Karpas-422 (cell line): ENCODE data around the gene NSDHL. TPM values are rescaled to one million over a fixed set of nuclear protein-coding genes. Genes with fewer than 3 reads are reported as not detected.

ENCODE experiments used
- DNase-seq: peaks from one replicate; pipeline ENCODE4 v3.0.0-alpha.2; 2015
- H2AFZ ChIP-seq: fragments of 200-600 bp; sonication (generic); 2 replicates; pipeline ENCODE4 v1.6.1; 2014; ENCODE audit warnings: antibody characterized with exemption, low read length, mixed read lengths
- H3K27ac ChIP-seq: fragments of 200-600 bp; sonication (generic); 2 replicates; pipeline ENCODE4 v1.5.1; 2014; ENCODE audit warnings: mild to moderate bottlenecking, low read length, moderate library complexity
- H3K27me3 ChIP-seq: fragments of 200-600 bp; sonication (generic); 2 replicates; pipeline ENCODE4 v1.6.1; 2014; ENCODE audit warnings: low read length, mixed read lengths
- H3K36me3 ChIP-seq: fragments of 200-600 bp; sonication (generic); 2 replicates; pipeline ENCODE4 v1.6.1; 2014; ENCODE audit warnings: low read length, mixed read lengths; ENCODE audit not compliant: insufficient read depth
- H3K4me1 ChIP-seq: fragments of 200-600 bp; sonication (generic); 2 replicates; pipeline ENCODE4 v1.6.1; 2014; ENCODE audit warnings: mild to moderate bottlenecking, low read length, mixed read lengths
- H3K4me2 ChIP-seq: fragments of 200-600 bp; sonication (generic); 2 replicates; pipeline ENCODE4 v1.6.1; 2014; ENCODE audit warnings: low read length, low read depth, mild to moderate bottlenecking; ENCODE audit not compliant: poor library complexity, severe bottlenecking
- H3K4me3 ChIP-seq: fragments of 200-600 bp; sonication (generic); 2 replicates; pipeline ENCODE4 v1.5.1; 2014; ENCODE audit warnings: mild to moderate bottlenecking, antibody characterized with exemption, low read length, mixed read lengths
- H3K79me2 ChIP-seq: fragments of 200-600 bp; sonication (generic); 2 replicates; pipeline ENCODE4 v1.6.1; 2014; ENCODE audit warnings: mild to moderate bottlenecking, low read length, mixed read lengths
- H3K9ac ChIP-seq: fragments of 200-600 bp; sonication (generic); 2 replicates; pipeline ENCODE4 v1.6.0; 2014; ENCODE audit warnings: low read length
- H3K9me2 ChIP-seq: fragments of 200-600 bp; sonication (generic), shearing (Covaris generic); replicated peaks from 2 replicates; pipeline ENCODE4 v1.6.0; 2014; ENCODE audit warnings: mild to moderate bottlenecking, low read length, moderate library complexity; ENCODE audit not compliant: insufficient read depth
- H3K9me3 ChIP-seq: fragments of 300-700, 200-600 bp; sonication (generic); 2 replicates; pipeline ENCODE4 v1.6.1; 2014; ENCODE audit warnings: low read length, mixed read lengths
- H4K20me1 ChIP-seq: fragments of 200-600 bp; sonication (generic); 2 replicates; pipeline ENCODE4 v1.6.1; 2014; ENCODE audit warnings: mild to moderate bottlenecking, antibody characterized with exemption, low read length, low read depth; ENCODE audit not compliant: insufficient read depth
- total RNA-seq: library from RNA; depleted of rRNA; stranded (reverse); fragments of >200 nt; shearing (Covaris generic); gene quantifications from 2 replicates; pipeline ENCODE4 v1.2.3, GENCODE V29; 2014; ENCODE audit warnings: low replicate concordance

Gene NSDHL
- total RNA-seq, 1 experiment from 2014 or later: 23.6 TPM

DNA sequence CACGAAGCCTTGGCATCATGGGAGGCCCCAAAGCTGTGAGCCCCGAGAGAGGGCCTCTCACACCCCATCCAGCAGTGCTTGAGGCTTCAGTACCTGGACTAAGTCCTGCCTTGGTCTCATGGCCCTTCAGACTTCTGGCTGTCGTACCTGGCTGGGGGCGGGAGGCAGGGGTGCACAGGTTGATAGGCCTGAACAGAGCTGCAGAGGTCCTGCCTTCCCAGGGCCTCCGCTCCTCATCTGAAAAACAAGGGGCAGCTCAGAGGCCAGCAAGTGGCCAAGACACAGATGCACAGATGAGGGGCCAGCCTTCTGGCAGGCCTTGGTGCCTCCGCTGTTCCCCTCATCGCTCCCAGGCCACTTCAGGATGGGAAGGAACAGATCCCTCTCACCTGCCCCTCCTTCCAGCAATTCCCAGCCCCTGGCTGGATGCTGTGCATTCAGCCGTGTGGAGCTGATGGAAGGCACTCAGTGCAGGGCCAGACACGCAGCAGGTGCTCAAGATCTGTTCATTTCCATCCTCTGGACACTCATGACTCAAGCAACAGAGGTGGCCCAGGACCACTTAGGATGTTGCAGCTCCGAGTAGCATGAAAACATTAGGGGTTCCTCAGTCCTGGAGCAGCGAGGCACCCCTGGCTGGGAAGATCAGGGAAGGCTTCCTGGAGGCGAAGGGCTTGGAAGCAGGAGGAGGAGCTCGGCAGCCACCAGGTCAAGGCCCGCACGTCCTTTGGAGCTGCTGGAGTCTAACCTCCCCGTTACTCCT is 68.4 kb downstream of the NSDHL start:
- Histone ChIP-seq H3K4me3 (no peak overlapping the region), H3K79me2 (no peaks in the 10 kb centered on the region), H3K9me3 (no peaks in the 10 kb centered on the region), H3K9me2 (no peaks in the 10 kb centered on the region), H3K27me3 (no peaks in the 10 kb centered on the region), H3K4me1 (no peaks in the 10 kb centered on the region), H3K27ac (no peak overlapping the region), H4K20me1 (no peaks in the 10 kb centered on the region), H3K4me2 (no peak overlapping the region), H3K9ac (no peak overlapping the region), H2AFZ (no peak overlapping the region), H3K36me3 (no peaks in the 10 kb centered on the region)
- no peak for DNase-seq

DNA sequence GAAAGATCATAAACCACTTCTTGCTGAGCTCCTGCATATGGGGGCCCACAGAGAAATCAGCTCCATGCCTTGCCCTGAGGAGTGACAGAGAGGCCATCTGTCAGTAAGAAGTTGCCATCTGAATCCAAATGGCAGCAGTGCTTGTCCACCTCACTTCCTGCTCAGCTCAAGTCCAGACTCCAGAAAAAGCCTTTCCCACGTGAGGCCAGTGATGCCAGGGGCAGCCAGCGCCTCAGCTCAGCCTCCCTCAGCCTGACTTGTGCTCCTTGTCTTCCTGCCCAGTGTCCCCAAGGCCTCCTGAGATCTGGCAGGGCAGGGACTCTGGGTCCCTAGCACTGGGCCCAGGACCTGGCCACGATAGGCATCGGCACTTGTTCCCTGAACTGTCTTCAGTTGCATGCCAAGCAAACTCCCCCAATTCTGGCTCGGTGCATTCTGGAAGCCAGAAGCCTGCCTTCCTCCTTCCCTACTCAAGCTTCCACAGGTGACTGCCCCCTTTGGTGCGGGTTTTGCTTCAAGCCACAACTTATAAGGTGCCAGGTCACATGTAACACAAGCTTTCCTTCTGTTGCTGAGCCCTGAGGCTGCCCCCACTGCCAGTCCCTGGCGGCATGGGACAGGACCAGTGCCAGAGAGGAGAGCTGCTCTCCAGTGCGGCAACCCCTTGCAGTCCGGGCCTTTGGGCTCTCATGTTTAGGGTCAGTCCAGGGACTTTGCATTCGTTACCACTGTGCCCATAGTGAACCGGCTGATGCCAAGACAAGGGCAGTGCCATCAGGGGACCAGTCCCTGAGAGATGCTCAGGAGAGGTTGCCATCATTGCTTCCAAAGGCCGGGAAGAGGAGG is 69.2 kb downstream of the NSDHL start:
- Histone ChIP-seq H3K4me3 (no peak overlapping the region), H3K36me3 (no peaks in the 10 kb centered on the region), H3K79me2 (no peaks in the 10 kb centered on the region), H3K9me3 (no peaks in the 10 kb centered on the region), H3K27me3 (no peaks in the 10 kb centered on the region), H4K20me1 (0 out of 2 replicates have a peak, but pooled peaks cover 2% of the 10 kb centered on the region), H3K9ac (no peak overlapping the region), H2AFZ (no peak overlapping the region), H3K27ac (no peak overlapping the region), H3K4me1 (no peaks in the 10 kb centered on the region), H3K9me2 (no peaks in the 10 kb centered on the region), H3K4me2 (no peak overlapping the region)
- DNase-seq: no peak

DNA sequence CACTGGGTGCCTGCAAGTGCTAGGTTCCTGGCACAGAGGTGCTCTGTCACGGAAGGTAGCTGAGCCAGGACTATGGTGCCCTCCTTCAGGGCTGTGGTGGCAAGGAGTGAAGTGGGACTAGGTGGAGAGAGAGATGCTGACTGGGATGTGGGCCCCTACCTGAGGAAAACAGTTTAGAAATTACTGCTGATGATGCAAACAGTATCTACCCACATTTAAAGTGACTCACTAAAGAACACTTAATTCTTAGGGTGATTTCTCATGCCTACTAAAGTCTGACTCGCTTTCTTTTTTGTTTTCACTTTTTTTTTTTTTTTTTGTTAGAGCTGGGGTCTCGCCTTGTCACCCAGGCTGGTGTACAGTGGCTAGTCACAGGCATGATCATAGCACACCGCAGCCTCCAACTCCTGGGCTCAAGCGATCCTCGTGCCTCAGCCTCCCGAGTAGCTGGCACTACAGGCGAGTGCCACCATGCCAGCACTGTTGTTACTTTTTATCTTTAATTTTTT is 70.1 kb downstream of the NSDHL start:
- Histone ChIP-seq H4K20me1 (0 out of 2 replicates have a peak, but pooled peaks cover 4% of the 10 kb centered on the region), H3K27me3 (no peaks in the 10 kb centered on the region), H3K9me2 (no peaks in the 10 kb centered on the region), H2AFZ (no peak overlapping the region), H3K4me1 (no peaks in the 10 kb centered on the region), H3K9ac (no peak overlapping the region), H3K4me3 (no peak overlapping the region), H3K27ac (no peak overlapping the region), H3K79me2 (no peaks in the 10 kb centered on the region), H3K36me3 (no peaks in the 10 kb centered on the region), H3K4me2 (no peak overlapping the region), H3K9me3 (no peaks in the 10 kb centered on the region)
- no peak for DNase-seq

DNA sequence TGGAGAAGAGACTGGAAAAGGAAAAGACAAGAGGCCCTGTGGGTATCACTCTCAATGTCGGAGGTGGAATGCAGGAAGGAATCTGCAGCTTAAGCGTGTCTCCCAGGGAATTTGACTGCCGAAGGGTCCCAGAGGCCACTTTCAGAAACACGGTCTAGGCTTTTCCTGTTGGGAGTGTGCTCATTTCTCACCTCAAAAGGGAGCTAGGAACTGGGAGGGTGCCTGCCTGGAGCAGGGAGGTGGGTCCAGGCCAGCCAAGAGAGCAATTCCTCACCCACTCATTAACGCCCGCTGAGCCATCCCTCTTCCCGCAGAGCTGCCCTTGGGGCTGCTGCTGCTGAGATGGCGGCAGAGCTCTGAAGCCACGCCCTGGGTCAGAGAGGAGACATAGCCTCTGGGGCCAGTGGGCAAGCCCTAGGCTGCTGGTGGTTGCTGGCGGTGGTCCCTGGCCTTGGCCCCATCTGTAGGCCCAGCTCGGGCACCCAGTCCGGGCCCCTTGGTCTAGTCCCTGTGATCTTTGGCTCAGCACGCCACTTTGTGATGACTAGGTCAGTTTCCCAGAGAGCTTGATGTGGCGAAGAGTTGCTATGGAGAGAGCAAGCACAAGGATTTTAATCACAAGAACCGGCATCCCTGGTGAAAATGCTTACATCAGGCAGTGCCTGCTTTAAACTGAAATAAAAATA is 71.1 kb downstream of the NSDHL start:
- Histone ChIP-seq H3K9me3 (no peaks in the 10 kb centered on the region), H3K27ac (no peak overlapping the region), H3K9me2 (no peaks in the 10 kb centered on the region), H3K79me2 (no peaks in the 10 kb centered on the region), H4K20me1 (0 out of 2 replicates have a peak, but pooled peaks cover 4% of the 10 kb centered on the region), H3K4me3 (no peak overlapping the region), H3K9ac (no peak overlapping the region), H3K4me2 (no peak overlapping the region), H3K36me3 (no peaks in the 10 kb centered on the region), H3K27me3 (no peaks in the 10 kb centered on the region), H3K4me1 (no peaks in the 10 kb centered on the region), H2AFZ (no peak overlapping the region)
- no peak for DNase-seq

DNA sequence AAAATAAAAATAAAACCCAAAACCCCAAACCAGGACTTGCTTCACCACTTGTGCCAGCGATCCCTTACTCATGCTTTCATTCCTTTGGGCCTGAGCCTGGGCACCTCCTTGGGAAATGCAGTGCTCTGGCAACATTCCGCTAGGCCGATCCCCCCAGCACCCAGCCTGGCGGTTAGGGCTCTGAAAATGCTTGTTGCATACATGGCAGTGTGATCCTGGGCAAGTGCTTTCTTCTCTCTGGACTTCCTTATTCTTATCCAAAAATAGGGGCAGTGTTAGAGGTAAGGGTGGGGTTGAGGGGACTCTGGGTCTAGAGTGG is 71.6 kb downstream of the NSDHL start:
- Histone ChIP-seq H2AFZ (no peak overlapping the region), H3K4me3 (no peak overlapping the region), H4K20me1 (0 out of 2 replicates have a peak, but pooled peaks cover 4% of the 10 kb centered on the region), H3K36me3 (no peaks in the 10 kb centered on the region), H3K27ac (no peak overlapping the region), H3K79me2 (no peaks in the 10 kb centered on the region), H3K27me3 (no peaks in the 10 kb centered on the region), H3K9me3 (no peaks in the 10 kb centered on the region), H3K4me1 (no peaks in the 10 kb centered on the region), H3K9me2 (no peaks in the 10 kb centered on the region), H3K4me2 (no peak overlapping the region), H3K9ac (no peak overlapping the region)
- DNase-seq: no peak

DNA sequence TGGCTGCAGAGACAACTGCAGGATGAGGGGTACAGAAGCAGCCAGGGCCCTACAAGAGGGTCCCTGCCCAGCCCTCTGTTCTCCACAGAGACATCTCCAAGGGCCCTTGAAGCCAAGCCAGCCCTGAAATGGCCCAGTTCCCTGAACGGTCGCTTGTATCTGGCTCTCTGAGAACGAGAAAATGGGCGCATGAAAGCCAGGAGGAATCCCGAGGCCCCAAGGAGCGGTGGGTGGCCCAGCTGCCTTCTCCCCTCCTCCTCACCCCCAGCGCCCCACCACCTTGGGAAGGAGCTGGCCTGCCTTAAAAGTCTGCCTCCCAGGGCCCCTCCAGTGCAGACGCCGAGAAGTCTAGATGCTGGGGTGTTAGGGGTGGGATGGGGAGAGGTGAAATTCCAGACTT is 72.7 kb downstream of the NSDHL start:
- H4K20me1 ChIP-seq: 0 out of 2 replicates have a peak, but pooled peaks cover 4% of the 10 kb centered on the region
- H3K4me3 ChIP-seq: no peak overlapping the region
- no peak overlapping the region for H3K9ac ChIP-seq
- no peak overlapping the region for H3K4me2 ChIP-seq
- H3K9me2 ChIP-seq: no peaks in the 10 kb centered on the region
- H3K79me2 ChIP-seq: no peaks in the 10 kb centered on the region
- no peaks in the 10 kb centered on the region for H3K4me1 ChIP-seq
- no peaks in the 10 kb centered on the region for H3K9me3 ChIP-seq
- no peak overlapping the region for H2AFZ ChIP-seq
- no peaks in the 10 kb centered on the region for H3K36me3 ChIP-seq
- no peak for DNase-seq
- no peaks in the 10 kb centered on the region for H3K27me3 ChIP-seq
- no peak overlapping the region for H3K27ac ChIP-seq

DNA sequence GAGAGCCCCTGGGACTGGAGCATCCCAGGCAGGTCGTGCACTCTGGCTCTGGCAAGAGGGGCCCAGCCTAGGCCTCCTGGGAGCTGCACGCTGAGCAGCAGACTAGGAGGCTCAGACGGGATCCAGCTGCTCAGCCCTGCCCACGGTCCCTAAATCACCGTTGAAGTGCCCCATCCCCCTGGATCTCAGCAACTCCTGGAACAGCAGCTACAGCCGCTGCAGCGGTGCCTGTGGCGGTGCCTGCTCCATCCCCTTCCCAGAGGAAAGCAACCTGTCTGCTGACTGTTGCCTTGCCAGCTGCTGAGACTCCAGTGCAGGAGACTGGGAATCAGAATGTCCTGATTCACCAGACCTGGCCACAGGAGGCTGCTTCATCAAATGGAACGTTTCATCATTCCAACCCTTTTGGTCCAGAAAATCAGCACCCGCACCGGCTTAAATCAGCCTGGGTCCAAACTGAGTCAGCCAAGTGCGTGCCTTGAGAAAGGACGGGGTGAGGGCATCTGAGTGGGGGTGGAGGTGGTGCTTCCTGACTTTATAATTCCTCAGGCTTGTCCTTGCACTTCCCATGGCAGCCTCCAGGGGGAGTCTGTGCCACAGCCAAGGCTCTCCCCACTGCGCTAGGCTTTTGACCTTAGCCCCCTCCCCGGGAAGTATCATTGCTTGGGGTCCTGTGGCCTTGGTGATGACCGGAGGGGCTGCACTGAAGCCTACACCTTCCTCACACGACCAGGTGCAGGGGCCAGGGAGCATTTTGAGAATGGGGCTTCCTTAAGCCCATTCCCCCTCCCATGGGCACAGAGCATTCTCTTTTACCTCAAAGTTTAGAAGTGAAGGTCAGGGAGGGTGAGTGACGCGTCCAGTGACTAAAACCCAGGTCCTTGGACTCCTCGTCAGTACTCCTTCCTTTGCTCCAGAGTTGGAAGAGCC is 73.6 kb downstream of the NSDHL start:
- no peak overlapping the region for H3K4me2 ChIP-seq
- no peak overlapping the region for H3K9ac ChIP-seq
- H3K79me2 ChIP-seq: no peaks in the 10 kb centered on the region
- no peak overlapping the region for H3K27ac ChIP-seq
- H3K4me1 ChIP-seq: no peaks in the 10 kb centered on the region
- H3K4me3 ChIP-seq: no peak overlapping the region
- H2AFZ ChIP-seq: no peak overlapping the region
- no peaks in the 10 kb centered on the region for H3K36me3 ChIP-seq
- 0 out of 2 replicates have a peak, but pooled peaks cover 4% of the 10 kb centered on the region for H4K20me1 ChIP-seq
- peak; percentile 74 for DNase-seq
- no peaks in the 10 kb centered on the region for H3K9me2 ChIP-seq
- no peaks in the 10 kb centered on the region for H3K27me3 ChIP-seq
- H3K9me3 ChIP-seq: no peaks in the 10 kb centered on the region
